GM12864 (cell line): ENCODE results near the gene BAX.
"Not testable (repeated sequence)": the region's sequence is repeated elsewhere in the genome, so short reads cannot be mapped to it uniquely, and the experiment has no call there.

Experiments
- DNase-seq: peaks from one replicate; pipeline ENCODE4 v3.0.0-alpha.2; 2011; ENCODE audit warnings: low read depth
- H3K4me3 ChIP-seq: 2 replicates; pipeline ENCODE4 v1.5.1; 2011; ENCODE audit warnings: mild to moderate bottlenecking, low read depth, low read length, control low read depth
- CTCF ChIP-seq: IDR thresholded peaks from 2 replicates; pipeline ENCODE4 v1.5.1; 2011; ENCODE audit warnings: low read depth, mild to moderate bottlenecking, moderate library complexity, low read length, control low read depth, inconsistent platforms; ENCODE audit errors: missing control alignments

The BAX gene

GRCh38 chr19:48922548-48923490 is 31.9 kb upstream of the BAX start:
- no peak for DNase-seq
- TF ChIP-seq CTCF: no peak
- no peak overlapping the region for H3K4me3 ChIP-seq

GRCh38 chr19:48925240-48925843 is 29.3 kb upstream of the BAX start:
- no peak for TF ChIP-seq CTCF
- DNase-seq: no peak
- no peak overlapping the region for H3K4me3 ChIP-seq

- not testable (repeated sequence) for DNase-seq, H3K4me3 ChIP-seq
These were observed 28.8 kb upstream of the BAX start for GRCh38 chr19:48925890-48926289.

GRCh38 chr19:48926909-48927308 is 27.8 kb upstream of the BAX start:
- no peak for TF ChIP-seq CTCF
- no peak for DNase-seq
- no peak overlapping the region for H3K4me3 ChIP-seq

GRCh38 chr19:48927692-48928091 is 27.0 kb upstream of the BAX start:
- DNase-seq, H3K4me3 ChIP-seq: not testable (repeated sequence)

- no peak overlapping the region for H3K4me3 ChIP-seq
- no peak for TF ChIP-seq CTCF
- DNase-seq: no peak
These were observed 26.3 kb upstream of the BAX start for GRCh38 chr19:48928164-48929025.

- no peak for DNase-seq
- TF ChIP-seq CTCF: no peak
- peak within 1 kb of the TSS; percentile 45 for H3K4me3 ChIP-seq
These were observed 21.2 kb upstream of the BAX start, which contains the start of gene DHDH for GRCh38 chr19:48933382-48933932. Gene DHDH, plus strand, starts transcription at chr19:48933699. Its CDS starts 23 bp downstream, at chr19:48933722.
